OCI-LY1 (cell line): ENCODE measurements around the gene TBC1D5.

ENCODE experiments used
- H2AFZ ChIP-seq: fragments of 200-600 bp; sonication (generic), shearing (Covaris generic); 2 replicates; pipeline ENCODE4 v1.6.0; 2014; ENCODE audit warnings: antibody characterized with exemption, mild to moderate bottlenecking, low read length
- H3F3A ChIP-seq: fragments of 200-600 bp; sonication (generic), shearing (Covaris generic); 2 replicates; pipeline ENCODE4 v1.6.0; 2014; ENCODE audit warnings: mild to moderate bottlenecking, antibody characterized with exemption, low read length, moderate library complexity; ENCODE audit not compliant: insufficient read depth
- H3K27ac ChIP-seq: fragments of 200-600 bp; sonication (generic); 2 replicates; pipeline ENCODE4 v1.5.1; 2014; ENCODE audit warnings: low read length, mixed run types, mild to moderate bottlenecking, low read depth; ENCODE audit not compliant: poor library complexity, severe bottlenecking
- H3K27me3 ChIP-seq: fragments of 200-600 bp; sonication (generic); 2 replicates; pipeline ENCODE4 v1.6.0; 2014; ENCODE audit warnings: antibody characterized with exemption, mild to moderate bottlenecking, low read length, moderate library complexity; ENCODE audit not compliant: insufficient read depth
- H3K36me3 ChIP-seq: fragments of 200-600 bp; sonication (generic); 2 replicates; pipeline ENCODE4 v1.6.1; 2014; ENCODE audit warnings: mild to moderate bottlenecking, antibody characterized with exemption, low read length, moderate library complexity, mixed read lengths; ENCODE audit not compliant: insufficient read depth
- H3K4me1 ChIP-seq: fragments of 200-600 bp; sonication (generic); 2 replicates; pipeline ENCODE4 v1.5.1; 2014; ENCODE audit warnings: mild to moderate bottlenecking, low read length, moderate library complexity; ENCODE audit not compliant: insufficient read depth, severe bottlenecking
- H3K4me2 ChIP-seq: fragments of 200-600 bp; sonication (generic), shearing (Covaris generic); 2 replicates; pipeline ENCODE4 v1.6.1; 2014; ENCODE audit warnings: low read length
- H3K4me3 ChIP-seq: fragments of 200-600 bp; sonication (generic); 2 replicates; pipeline ENCODE4 v1.5.1; 2014; ENCODE audit warnings: low read length, low read depth, mild to moderate bottlenecking, mixed read lengths; ENCODE audit not compliant: poor library complexity, severe bottlenecking
- H3K79me2 ChIP-seq: fragments of 200-600 bp; shearing (Covaris generic); 2 replicates; pipeline ENCODE4 v1.6.1; 2016; ENCODE audit warnings: mixed run types, low read length, mixed read lengths; ENCODE audit not compliant: insufficient read depth
- H3K9ac ChIP-seq: fragments of 200-600 bp; sonication (generic), shearing (Covaris generic); 2 replicates; pipeline ENCODE4 v1.6.1; 2014; ENCODE audit warnings: mild to moderate bottlenecking, low read length, mixed read lengths
- H3K9me2 ChIP-seq: fragments of 200-600 bp; sonication (generic), shearing (Covaris generic); 2 replicates; pipeline ENCODE4 v1.6.1; 2014; ENCODE audit warnings: low read depth, mild to moderate bottlenecking, low read length, mixed read lengths
- H3K9me3 ChIP-seq: fragments of 200-600 bp; shearing (Covaris generic); 2 replicates; pipeline ENCODE4 v1.6.1; 2014; ENCODE audit warnings: low read length, mixed read lengths
- H4K20me1 ChIP-seq: fragments of 200-600 bp; sonication (generic), shearing (Covaris generic); 2 replicates; pipeline ENCODE4 v1.6.0; 2016; ENCODE audit warnings: mild to moderate bottlenecking, low read length; ENCODE audit not compliant: insufficient read depth
- EZH2 ChIP-seq: fragments of 200-600 bp; sonication (generic), shearing (Covaris generic); IDR thresholded peaks from 2 replicates; pipeline ENCODE4 v1.8.0; 2017; ENCODE audit warnings: borderline replicate concordance, mixed run types, mild to moderate bottlenecking, antibody characterized with exemption, low read length, moderate library complexity, mixed read lengths
- TF ChIP-seq, protein P1 (sequence below): fragments of 200-600 bp; sonication (generic), shearing (Covaris generic); IDR thresholded peaks from 2 replicates; pipeline ENCODE4 v1.5.1; 2017; ENCODE audit warnings: mild to moderate bottlenecking, antibody characterized with exemption, low read length, moderate library complexity, mixed read lengths

TBC1D5 gene

GRCh38 chr3:17122758-17123157 lies 619.7 kb downstream of the TBC1D5 start:
- no peaks in the 10 kb centered on the region for H4K20me1 ChIP-seq
- H3F3A ChIP-seq, result no peaks in the 10 kb centered on the region
- H3K27me3 ChIP-seq, result no peaks in the 10 kb centered on the region
- H3K4me3 ChIP-seq, result no peak overlapping the region
- H3K9me3 ChIP-seq, result no peaks in the 10 kb centered on the region
- H3K9me2 ChIP-seq, result no peaks in the 10 kb centered on the region
- H3K79me2 ChIP-seq, result no peaks in the 10 kb centered on the region
- no peaks in the 10 kb centered on the region for H3K36me3 ChIP-seq
- no peaks in the 10 kb centered on the region for H3K4me1 ChIP-seq
- H3K4me2 ChIP-seq, result no peak overlapping the region
- H3K27ac ChIP-seq, result no peak overlapping the region
- no peak for TF ChIP-seq EZH2
- TF ChIP-seq, protein P1, sequence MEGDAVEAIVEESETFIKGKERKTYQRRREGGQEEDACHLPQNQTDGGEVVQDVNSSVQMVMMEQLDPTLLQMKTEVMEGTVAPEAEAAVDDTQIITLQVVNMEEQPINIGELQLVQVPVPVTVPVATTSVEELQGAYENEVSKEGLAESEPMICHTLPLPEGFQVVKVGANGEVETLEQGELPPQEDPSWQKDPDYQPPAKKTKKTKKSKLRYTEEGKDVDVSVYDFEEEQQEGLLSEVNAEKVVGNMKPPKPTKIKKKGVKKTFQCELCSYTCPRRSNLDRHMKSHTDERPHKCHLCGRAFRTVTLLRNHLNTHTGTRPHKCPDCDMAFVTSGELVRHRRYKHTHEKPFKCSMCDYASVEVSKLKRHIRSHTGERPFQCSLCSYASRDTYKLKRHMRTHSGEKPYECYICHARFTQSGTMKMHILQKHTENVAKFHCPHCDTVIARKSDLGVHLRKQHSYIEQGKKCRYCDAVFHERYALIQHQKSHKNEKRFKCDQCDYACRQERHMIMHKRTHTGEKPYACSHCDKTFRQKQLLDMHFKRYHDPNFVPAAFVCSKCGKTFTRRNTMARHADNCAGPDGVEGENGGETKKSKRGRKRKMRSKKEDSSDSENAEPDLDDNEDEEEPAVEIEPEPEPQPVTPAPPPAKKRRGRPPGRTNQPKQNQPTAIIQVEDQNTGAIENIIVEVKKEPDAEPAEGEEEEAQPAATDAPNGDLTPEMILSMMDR, result no peak
- no peak overlapping the region for H2AFZ ChIP-seq
- no peak overlapping the region for H3K9ac ChIP-seq

DNA sequence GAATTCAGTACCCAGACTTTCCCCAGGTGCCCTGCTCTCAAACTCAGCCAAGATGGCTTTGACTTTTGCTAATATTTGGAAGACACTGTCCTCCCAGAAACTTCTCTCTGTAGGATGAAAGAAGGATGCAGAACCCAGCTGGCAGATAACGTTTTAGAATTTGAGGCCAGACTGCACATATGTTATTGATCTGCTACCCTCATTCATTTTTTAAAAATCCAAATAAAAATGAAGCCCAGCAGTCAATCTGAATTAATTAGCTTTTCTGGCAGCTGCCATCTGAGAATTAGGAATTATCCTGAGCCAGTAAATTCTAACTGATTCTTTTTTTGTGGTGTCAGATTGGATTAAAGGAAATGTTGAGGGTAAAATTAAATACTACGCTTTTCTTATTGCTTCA lies 621.1 kb downstream of the TBC1D5 start:
- Histone ChIP-seq H2AFZ (no peak overlapping the region), H3K36me3 (no peaks in the 10 kb centered on the region), H3K27ac (no peak overlapping the region), H4K20me1 (no peaks in the 10 kb centered on the region), H3F3A (no peaks in the 10 kb centered on the region), H3K79me2 (no peaks in the 10 kb centered on the region), H3K4me2 (no peak overlapping the region), H3K9ac (no peak overlapping the region), H3K27me3 (no peaks in the 10 kb centered on the region), H3K9me2 (no peaks in the 10 kb centered on the region), H3K9me3 (no peaks in the 10 kb centered on the region), H3K4me1 (no peaks in the 10 kb centered on the region), H3K4me3 (no peak overlapping the region)
- TF ChIP-seq EZH2, result no peak
- TF ChIP-seq, protein P1, result no peak

- Histone ChIP-seq H3K4me3 (no peak overlapping the region), H4K20me1 (no peaks in the 10 kb centered on the region), H3K9me3 (no peaks in the 10 kb centered on the region), H3F3A (no peaks in the 10 kb centered on the region), H3K9ac (no peak overlapping the region), H3K4me1 (no peaks in the 10 kb centered on the region), H3K79me2 (no peaks in the 10 kb centered on the region), H3K27ac (no peak overlapping the region), H3K27me3 (no peaks in the 10 kb centered on the region), H3K36me3 (no peaks in the 10 kb centered on the region), H3K9me2 (no peaks in the 10 kb centered on the region), H2AFZ (no peak overlapping the region), H3K4me2 (no peak overlapping the region)
- no peak for TF ChIP-seq EZH2
- TF ChIP-seq, protein P1, result no peak
Measured at GRCh38 chr3:17120115-17120514, 622.3 kb downstream of the TBC1D5 start.
